ENCODE results near the gene DOK7. TPM values are rescaled to one million over a fixed set of nuclear protein-coding genes. Genes with fewer than 3 reads are reported as not detected.

Gene DOK7
- total RNA-seq, 2 experiments from 2014 or later: not detected

DNA sequence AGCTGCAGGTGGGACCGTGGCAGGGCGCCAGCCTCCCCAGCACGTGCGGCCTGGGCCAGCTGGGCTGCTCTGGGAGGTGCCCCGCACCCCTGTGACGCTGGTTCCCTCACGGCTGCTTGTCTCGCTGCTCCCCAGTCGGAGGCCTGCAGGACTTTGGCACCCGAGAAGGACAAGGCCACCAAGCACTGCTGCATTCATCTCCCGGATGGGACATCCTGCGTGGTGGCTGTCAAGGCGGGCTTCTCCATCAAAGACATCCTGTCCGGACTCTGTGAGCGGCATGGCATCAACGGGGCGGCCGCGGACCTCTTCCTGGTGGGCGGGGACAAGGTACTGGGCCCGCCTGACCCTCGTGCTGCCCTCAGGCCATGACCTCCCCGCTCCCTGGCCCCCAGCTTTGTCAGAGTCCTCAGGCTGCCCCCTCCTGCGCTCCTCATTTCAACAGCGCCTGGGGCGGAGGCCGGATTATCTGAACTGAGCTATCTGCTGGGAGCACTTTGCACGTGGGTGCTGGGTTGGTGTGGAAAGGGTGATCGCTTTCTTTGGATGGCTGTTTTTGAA is 40.8 kb upstream of the DOK7 start:
- intact Hi-C loops (cut with DNase I, micrococcal nuclease): no loop called here
- H3K27me3 Mint-ChIP-seq: no peaks in the 10 kb centered on the region
- CTCF ChIA-PET: no interaction called here
- no peaks in the 10 kb centered on the region for H3K4me1 Mint-ChIP-seq (ENCODE audit: low read depth)
- Histone ChIP-seq H3K36me3 (ENCODE audit: insufficient read depth, low read length) (no peaks in the 10 kb centered on the region), H3K27me3 (ENCODE audit: control insufficient read depth in 1 of 2, insufficient read depth in 2 of 2, low read length in 2 of 2) (no peaks in the 10 kb centered on the region), H3K4me3 (ENCODE audit: low read length) (no peak overlapping the region), H3K9me3 (ENCODE audit: control insufficient read depth in 1 of 2, insufficient read depth in 1 of 2, low read length in 2 of 2) (no peaks in the 10 kb centered on the region), H3K4me1 (ENCODE audit: insufficient read depth, low read length) (no peaks in the 10 kb centered on the region), H3K27ac (ENCODE audit: low read depth in 1 of 2, low read length in 2 of 2) (no peak overlapping the region)
- POLR2A ChIA-PET: no interaction called here
- H3K4me3 Mint-ChIP-seq: no peak overlapping the region
- TF ChIP-seq, protein P1, sequence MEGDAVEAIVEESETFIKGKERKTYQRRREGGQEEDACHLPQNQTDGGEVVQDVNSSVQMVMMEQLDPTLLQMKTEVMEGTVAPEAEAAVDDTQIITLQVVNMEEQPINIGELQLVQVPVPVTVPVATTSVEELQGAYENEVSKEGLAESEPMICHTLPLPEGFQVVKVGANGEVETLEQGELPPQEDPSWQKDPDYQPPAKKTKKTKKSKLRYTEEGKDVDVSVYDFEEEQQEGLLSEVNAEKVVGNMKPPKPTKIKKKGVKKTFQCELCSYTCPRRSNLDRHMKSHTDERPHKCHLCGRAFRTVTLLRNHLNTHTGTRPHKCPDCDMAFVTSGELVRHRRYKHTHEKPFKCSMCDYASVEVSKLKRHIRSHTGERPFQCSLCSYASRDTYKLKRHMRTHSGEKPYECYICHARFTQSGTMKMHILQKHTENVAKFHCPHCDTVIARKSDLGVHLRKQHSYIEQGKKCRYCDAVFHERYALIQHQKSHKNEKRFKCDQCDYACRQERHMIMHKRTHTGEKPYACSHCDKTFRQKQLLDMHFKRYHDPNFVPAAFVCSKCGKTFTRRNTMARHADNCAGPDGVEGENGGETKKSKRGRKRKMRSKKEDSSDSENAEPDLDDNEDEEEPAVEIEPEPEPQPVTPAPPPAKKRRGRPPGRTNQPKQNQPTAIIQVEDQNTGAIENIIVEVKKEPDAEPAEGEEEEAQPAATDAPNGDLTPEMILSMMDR (IDR thresholded peaks at IDR 0.05): no peak
- DNase-seq: no peak
- ATAC-seq (ENCODE audit: poor library complexity): no peak
- peaks cover 8% of the 10 kb centered on the region for H3K36me3 Mint-ChIP-seq (ENCODE audit: low read depth)
- H3K27ac Mint-ChIP-seq: no peak overlapping the region
- H3K9me3 Mint-ChIP-seq: no peaks in the 10 kb centered on the region

GRCh38 chr4:3422808-3423297 is 40.3 kb upstream of the DOK7 start:
- POLR2A ChIA-PET: no interaction called here
- DNase-seq: no peak
- H3K9me3 Mint-ChIP-seq: no peaks in the 10 kb centered on the region
- Histone ChIP-seq H3K4me1 (ENCODE audit: insufficient read depth, low read length) (no peaks in the 10 kb centered on the region), H3K27ac (ENCODE audit: low read depth in 1 of 2, low read length in 2 of 2) (no peak overlapping the region), H3K27me3 (ENCODE audit: control insufficient read depth in 1 of 2, insufficient read depth in 2 of 2, low read length in 2 of 2) (no peaks in the 10 kb centered on the region), H3K9me3 (ENCODE audit: control insufficient read depth in 1 of 2, insufficient read depth in 1 of 2, low read length in 2 of 2) (no peaks in the 10 kb centered on the region), H3K36me3 (ENCODE audit: insufficient read depth, low read length) (no peaks in the 10 kb centered on the region), H3K4me3 (ENCODE audit: low read length) (no peak overlapping the region)
- peaks cover 5% of the 10 kb centered on the region for H3K36me3 Mint-ChIP-seq (ENCODE audit: low read depth)
- H3K4me3 Mint-ChIP-seq: no peak overlapping the region
- TF ChIP-seq, protein P1 (IDR thresholded peaks at IDR 0.05): no peak
- intact Hi-C loops (cut with DNase I, micrococcal nuclease): no loop called here
- no peak for ATAC-seq (ENCODE audit: poor library complexity)
- H3K27ac Mint-ChIP-seq: no peak overlapping the region
- no peaks in the 10 kb centered on the region for H3K4me1 Mint-ChIP-seq (ENCODE audit: low read depth)
- no peaks in the 10 kb centered on the region for H3K27me3 Mint-ChIP-seq
- CTCF ChIA-PET: no interaction called here

DNA sequence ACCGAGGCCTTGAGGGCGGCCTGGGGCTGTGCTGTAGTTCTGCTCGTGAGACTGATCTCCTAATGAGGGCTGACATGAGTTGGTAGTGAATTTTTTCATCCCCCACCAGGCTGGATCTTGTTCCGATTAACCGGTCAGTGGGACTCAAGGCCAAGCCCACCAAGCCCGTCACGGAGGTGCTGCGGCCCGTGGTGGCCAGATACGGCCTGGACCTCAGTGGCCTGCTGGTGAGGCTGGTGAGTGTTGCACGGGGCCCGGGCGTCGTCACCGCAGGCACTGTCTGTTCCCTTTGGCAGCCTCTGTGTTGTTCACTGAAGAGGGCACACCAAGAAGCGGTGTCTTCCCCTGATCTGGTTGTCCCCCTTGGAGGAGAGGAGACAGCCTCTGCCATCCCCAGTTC is 39.7 kb upstream of the DOK7 start:
- H3K4me1 ChIP-seq (ENCODE audit: insufficient read depth, low read length): no peaks in the 10 kb centered on the region
- H3K9me3 ChIP-seq (ENCODE audit: control insufficient read depth in 1 of 2, insufficient read depth in 1 of 2, low read length in 2 of 2): no peaks in the 10 kb centered on the region
- intact Hi-C loops (cut with DNase I, micrococcal nuclease): no loop called here
- no peak overlapping the region for H3K27ac Mint-ChIP-seq
- ChIA-PET POLR2A (no interaction called here), CTCF (no interaction called here)
- H3K4me1 Mint-ChIP-seq (ENCODE audit: low read depth): no peaks in the 10 kb centered on the region
- H3K36me3 Mint-ChIP-seq (ENCODE audit: low read depth): peaks cover 7% of the 10 kb centered on the region
- H3K9me3 Mint-ChIP-seq: no peaks in the 10 kb centered on the region
- H3K4me3 Mint-ChIP-seq: no peak overlapping the region
- DNase-seq (no peak), ATAC-seq (ENCODE audit: poor library complexity) (no peak)
- H3K36me3 ChIP-seq (ENCODE audit: insufficient read depth, low read length): no peaks in the 10 kb centered on the region
- no peak overlapping the region for H3K4me3 ChIP-seq (ENCODE audit: low read length)
- TF ChIP-seq, protein P1 (IDR thresholded peaks at IDR 0.05): no peak
- H3K27me3 Mint-ChIP-seq: no peaks in the 10 kb centered on the region
- no peaks in the 10 kb centered on the region for H3K27me3 ChIP-seq (ENCODE audit: control insufficient read depth in 1 of 2, insufficient read depth in 2 of 2, low read length in 2 of 2)
- no peak overlapping the region for H3K27ac ChIP-seq (ENCODE audit: low read depth in 1 of 2, low read length in 2 of 2)

Data from CD4-positive, alpha-beta T cell (primary cell).